Natural killer cell treated with Interleukin-12 subunit alpha and Interleukin-12 subunit beta and Interleukin-15 and Interleukin-18, amount 100 ng/mL, for 72 hours (primary cell): Measurements from ENCODE around the gene SLC25A22. TPM values are rescaled to one million over a fixed set of nuclear protein-coding genes. Genes with fewer than 3 reads are reported as not detected.
A peak's percentile ranks its signal among the peaks of the same experiment; 100 is the strongest.

Experiments
- ATAC-seq, 2 donors: fragments of 150-1000 bp; cut with Tn5 transposase in 1 of 2; sonication (Bioruptor Pico), chemical (Tn5 transposase) in 1 of 2; 2 replicates each; pipeline ENCODE4 v1.10.0; 2021
- DNase-seq: peaks from one replicate; pipeline ENCODE4 v3.0.0; 2022; ENCODE audit warnings: low spot score
- H3K27ac Mint-ChIP-seq, 2 donors: 1 replicate in 1 of 2; 2 replicates in 1 of 2; pipeline ENCODE4 v1.8.0; 2022; ENCODE audit warnings: mixed read lengths in 2 of 2, mild to moderate bottlenecking in 1 of 2, moderate library complexity in 1 of 2
- H3K27me3 Mint-ChIP-seq, 2 donors: 1 replicate in 1 of 2; 2 replicates in 1 of 2; pipeline ENCODE4 v1.8.0; 2022; ENCODE audit warnings: mixed read lengths in 2 of 2
- H3K36me3 Mint-ChIP-seq: one replicate; pipeline ENCODE4 v1.8.0; 2022; ENCODE audit warnings: mixed read lengths
- H3K4me1 Mint-ChIP-seq, 2 donors: 1 replicate in 1 of 2; 2 replicates in 1 of 2; pipeline ENCODE4 v1.8.0; 2022; ENCODE audit warnings: low read depth in 2 of 2, mixed read lengths in 2 of 2, mild to moderate bottlenecking in 1 of 2
- H3K4me3 Mint-ChIP-seq: one replicate; pipeline ENCODE4 v1.8.0; 2022; ENCODE audit warnings: mixed read lengths
- H3K9me3 Mint-ChIP-seq: 2 replicates; pipeline ENCODE4 v1.8.0; 2022; ENCODE audit warnings: mixed read lengths
- total RNA-seq, 2 donors: library from RNA; stranded (reverse); gene quantifications; one replicate each; pipeline ENCODE4 v1.2.3, GENCODE V29; 2022

SLC25A22 gene
- total RNA-seq, 2 donors from 2014 or later = 64.3 to 125 TPM

DNA sequence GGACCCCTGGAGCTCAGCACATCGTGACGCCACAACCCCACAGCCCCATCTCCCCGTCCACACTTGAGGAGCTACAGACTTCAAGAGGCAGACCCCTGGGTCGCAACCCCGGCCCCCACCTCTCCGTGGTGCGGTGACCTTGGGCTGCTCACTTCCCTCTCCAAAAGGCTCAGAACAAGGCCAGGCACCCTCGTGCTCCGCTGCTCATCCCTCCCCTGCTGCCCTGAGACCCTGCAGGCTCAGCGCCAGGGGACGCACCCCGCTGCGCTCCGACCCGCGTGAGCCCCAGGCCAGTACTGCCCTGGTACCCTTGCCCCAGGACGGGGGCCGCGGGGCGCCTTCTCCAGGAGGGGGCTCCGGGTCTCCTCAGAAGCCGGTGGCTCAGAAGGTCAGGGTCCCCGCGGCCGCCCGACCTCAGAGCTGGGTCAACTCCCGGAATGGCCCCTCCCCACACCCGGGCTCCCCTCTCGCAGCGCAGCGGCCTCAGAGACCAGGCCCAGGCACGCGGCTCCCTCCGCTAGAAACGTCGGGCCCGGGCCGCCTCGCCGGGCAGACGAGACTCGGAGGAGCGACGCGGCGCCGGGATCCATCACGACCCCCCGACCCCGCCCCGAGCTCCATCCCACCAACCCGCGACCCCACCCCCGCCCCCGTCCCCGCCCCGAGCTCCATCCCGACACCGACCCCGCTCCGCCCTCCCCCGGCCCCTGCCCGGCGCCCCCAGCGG, 21.4 kb downstream of the SLC25A22 start:
- no peaks in the 10 kb centered on the region for H3K36me3 Mint-ChIP-seq
- H3K9me3 Mint-ChIP-seq = no peaks in the 10 kb centered on the region
- no peak for DNase-seq
- peak; percentile 69 to 77 for ATAC-seq
- H3K27me3 Mint-ChIP-seq = no peaks in the 10 kb centered on the region
- H3K27ac Mint-ChIP-seq = peak overlapping the region; percentile 44 to 61
- peak overlapping the region; percentile 81 for H3K4me3 Mint-ChIP-seq
- peaks cover 0 to 15% of the 10 kb centered on the region in 2 donors for H3K4me1 Mint-ChIP-seq

DNA sequence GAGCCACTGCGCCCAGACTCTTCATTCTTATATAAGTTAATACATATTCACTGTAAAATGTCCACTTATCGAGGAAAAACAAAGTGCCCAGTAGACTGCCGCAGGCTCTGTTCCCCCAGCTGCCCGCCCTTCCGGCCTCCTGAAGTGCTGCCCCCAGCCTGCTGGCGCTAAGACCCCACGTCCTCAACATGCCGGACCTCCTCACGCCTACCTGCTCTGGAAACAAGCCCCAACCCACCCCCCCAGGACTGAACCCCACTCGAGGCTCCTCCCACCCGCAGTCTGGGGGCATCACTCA, 21.9 kb downstream of the SLC25A22 start:
- DNase-seq = no peak
- H3K4me1 Mint-ChIP-seq = peaks cover 0 to 15% of the 10 kb centered on the region in 2 donors
- H3K9me3 Mint-ChIP-seq = no peaks in the 10 kb centered on the region
- peak overlapping the region; percentile 44 to 61 for H3K27ac Mint-ChIP-seq
- H3K36me3 Mint-ChIP-seq = no peaks in the 10 kb centered on the region
- no peak for ATAC-seq
- no peaks in the 10 kb centered on the region for H3K27me3 Mint-ChIP-seq
- H3K4me3 Mint-ChIP-seq = peak overlapping the region; percentile 81

DNA sequence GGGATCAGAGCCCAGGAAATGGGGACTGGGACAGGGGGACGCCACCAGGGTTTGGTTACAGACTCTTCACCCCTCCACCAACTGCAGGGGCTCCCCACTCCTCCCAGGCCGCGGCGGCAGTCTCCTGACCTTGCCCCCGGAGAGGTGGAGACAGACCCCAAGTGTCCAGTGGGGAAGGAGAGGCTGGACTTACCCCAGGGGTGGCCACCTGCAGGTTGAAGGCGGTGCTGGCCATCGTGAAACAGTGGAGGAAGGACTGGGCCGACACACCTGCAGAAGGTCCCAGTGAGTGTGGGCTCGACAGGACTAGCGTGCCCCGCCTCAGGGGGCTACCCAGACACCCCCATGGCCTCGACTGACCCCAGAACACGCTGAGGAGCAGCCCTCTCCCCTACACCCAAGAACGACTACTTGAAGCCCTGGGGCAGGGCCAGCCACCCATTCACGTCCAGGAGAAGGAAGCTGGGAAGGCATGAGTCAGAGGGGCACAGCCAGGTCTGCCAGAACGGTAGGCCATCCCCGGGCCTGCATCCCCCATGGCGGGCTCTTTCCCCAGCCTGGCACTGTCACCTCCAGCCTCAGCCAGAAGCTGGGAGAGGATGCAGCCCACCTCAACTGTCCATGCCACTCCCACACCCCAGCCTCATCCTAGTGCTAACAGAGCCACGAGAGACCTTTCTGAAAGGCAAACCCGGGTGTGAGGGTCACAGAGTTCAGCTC, 23.0 kb downstream of the SLC25A22 start:
- Mint-ChIP-seq H3K36me3 (no peaks in the 10 kb centered on the region), H3K27me3 (no peaks in the 10 kb centered on the region), H3K27ac (peak overlapping the region in 1 of 2 donors; percentile 61), H3K4me1 (peaks cover 0 to 13% of the 10 kb centered on the region in 2 donors), H3K9me3 (no peaks in the 10 kb centered on the region), H3K4me3 (peak overlapping the region; percentile 81)
- DNase-seq (no peak), ATAC-seq (no peak)

DNA sequence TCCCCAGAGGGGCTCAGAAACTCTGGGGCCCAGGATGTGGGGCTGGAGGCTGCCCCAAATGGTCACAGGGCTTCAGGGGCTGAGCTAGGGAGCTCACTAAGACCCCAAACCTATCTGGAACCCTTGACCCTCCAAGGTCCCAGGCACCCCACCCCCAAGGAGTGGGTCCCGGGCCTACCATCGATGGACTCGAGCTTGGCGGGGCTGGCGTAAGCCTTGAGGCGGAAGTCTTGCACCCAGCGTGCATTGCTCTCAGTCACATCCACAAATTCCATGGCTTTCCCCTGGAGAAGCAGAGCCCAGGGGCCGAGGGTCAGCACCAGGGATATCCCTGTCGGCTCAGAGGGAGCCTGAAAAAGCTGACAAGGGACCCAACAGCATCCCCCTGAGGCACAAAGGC, 24.3 kb downstream of the SLC25A22 start:
- no peak overlapping the region for H3K27ac Mint-ChIP-seq
- no peak for DNase-seq
- H3K9me3 Mint-ChIP-seq = no peaks in the 10 kb centered on the region
- ATAC-seq = no peak
- H3K4me1 Mint-ChIP-seq = peaks cover 0 to 13% of the 10 kb centered on the region in 2 donors
- no peaks in the 10 kb centered on the region for H3K27me3 Mint-ChIP-seq
- H3K36me3 Mint-ChIP-seq = no peaks in the 10 kb centered on the region
- no peak overlapping the region for H3K4me3 Mint-ChIP-seq

DNA sequence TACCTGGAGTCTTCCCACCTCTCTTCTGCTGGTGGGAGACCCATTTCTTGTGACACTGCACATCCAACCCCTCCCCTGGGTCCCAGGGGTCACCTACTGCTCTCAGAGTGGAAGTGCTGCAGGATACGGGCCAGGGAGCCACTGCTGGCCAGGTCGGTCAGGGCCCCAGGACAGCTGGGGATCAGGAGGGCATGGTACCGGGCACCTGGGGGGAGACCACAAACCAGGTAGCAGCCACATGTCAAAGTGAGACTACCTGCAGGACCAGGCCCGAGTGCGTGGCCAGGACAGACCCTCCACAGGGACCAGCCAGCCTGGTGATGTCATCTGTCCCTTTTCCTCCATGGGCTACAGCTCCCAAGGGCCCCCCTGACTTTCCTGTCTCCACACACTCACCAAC, 24.7 kb downstream of the SLC25A22 start:
- ATAC-seq (no peak), DNase-seq (no peak)
- Mint-ChIP-seq H3K4me3 (no peak overlapping the region), H3K27ac (no peak overlapping the region), H3K36me3 (no peaks in the 10 kb centered on the region), H3K27me3 (no peaks in the 10 kb centered on the region), H3K9me3 (no peaks in the 10 kb centered on the region), H3K4me1 (peaks cover 0 to 13% of the 10 kb centered on the region in 2 donors)

DNA sequence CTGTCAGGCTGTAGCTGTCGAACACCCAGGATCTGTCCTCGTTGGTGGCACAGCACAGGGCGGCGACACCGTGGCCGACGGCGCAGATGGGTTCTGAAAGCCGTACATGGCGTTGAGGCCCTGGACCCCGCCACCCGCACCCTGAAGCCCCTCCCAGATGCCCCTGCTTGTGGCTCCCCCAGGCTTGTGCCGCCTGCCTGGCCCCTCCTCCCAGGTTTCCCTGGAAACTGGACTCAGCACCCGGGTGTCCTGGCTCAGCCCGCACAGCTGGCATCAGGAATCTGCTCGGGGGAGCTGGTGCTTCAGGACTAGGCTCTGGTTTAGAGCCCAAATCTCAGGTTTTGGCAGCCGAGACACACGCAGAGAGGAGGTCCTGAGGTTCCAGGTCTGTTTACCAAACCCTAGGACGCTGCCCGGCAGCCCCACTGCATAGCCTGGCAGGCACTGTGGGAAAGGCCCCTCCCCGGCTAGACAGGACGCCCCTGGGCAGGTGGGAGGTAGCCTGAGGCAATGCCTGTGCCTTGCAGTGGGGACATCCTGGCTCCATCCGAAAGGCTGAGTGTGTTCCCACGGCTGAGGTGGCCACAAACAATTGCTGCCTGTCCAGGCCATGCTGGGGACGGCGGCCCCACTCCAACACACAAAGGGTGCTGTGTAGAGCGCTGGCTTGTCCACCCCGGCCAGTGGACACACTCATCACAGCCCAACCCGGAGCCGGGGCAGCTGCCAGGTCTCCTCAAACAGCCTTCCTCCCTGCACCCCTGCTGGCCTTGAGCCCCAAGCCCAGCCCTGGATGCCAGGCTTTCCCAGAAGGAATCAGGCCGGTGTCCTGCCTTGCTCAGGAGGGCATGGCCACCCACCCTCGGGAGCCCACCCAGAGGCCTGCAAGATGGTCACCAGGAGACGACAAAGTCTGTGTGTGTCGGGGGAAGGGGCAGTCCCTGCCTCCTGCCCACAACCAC, 25.4 kb downstream of the SLC25A22 start:
- H3K4me1 Mint-ChIP-seq = peaks cover 0 to 13% of the 10 kb centered on the region in 2 donors
- no peak overlapping the region for H3K4me3 Mint-ChIP-seq
- no peak overlapping the region for H3K27ac Mint-ChIP-seq
- ATAC-seq (no peak), DNase-seq (no peak)
- no peaks in the 10 kb centered on the region for H3K36me3 Mint-ChIP-seq
- no peaks in the 10 kb centered on the region for H3K27me3 Mint-ChIP-seq
- H3K9me3 Mint-ChIP-seq = no peaks in the 10 kb centered on the region

DNA sequence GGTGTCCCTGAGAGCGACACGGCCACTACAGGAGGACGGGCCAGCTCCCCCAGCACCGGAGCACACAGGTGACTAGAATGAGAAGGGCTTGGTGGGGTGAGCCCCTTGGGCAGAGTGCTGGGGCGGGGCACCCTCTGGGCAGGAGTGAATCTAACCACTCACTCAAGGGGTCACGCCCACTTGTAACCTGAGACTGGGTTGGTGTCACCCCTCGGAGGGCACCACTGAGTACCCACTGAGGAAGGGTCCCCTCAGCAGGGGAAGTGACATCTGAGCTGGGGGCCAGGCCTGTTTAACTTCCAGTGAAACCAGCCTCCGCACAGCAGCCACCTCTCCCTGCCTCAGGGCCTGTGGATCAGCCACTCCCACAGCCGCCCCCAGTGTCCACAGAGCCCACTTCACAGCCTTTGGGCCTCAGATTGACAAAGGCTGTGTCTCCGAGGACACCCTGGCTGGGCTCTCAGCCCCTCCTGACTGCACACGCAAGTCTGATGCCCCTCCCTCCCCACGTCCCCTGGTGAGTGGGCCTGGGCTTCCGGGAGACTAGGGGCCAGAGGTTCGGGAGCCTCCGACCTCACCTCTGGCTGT, 26.4 kb downstream of the SLC25A22 start:
- H3K27ac Mint-ChIP-seq = no peak overlapping the region
- DNase-seq (no peak), ATAC-seq (no peak)
- no peak overlapping the region for H3K4me3 Mint-ChIP-seq
- no peaks in the 10 kb centered on the region for H3K27me3 Mint-ChIP-seq
- no peaks in the 10 kb centered on the region for H3K36me3 Mint-ChIP-seq
- H3K9me3 Mint-ChIP-seq = no peaks in the 10 kb centered on the region
- H3K4me1 Mint-ChIP-seq = peaks cover 0 to 13% of the 10 kb centered on the region in 2 donors

DNA sequence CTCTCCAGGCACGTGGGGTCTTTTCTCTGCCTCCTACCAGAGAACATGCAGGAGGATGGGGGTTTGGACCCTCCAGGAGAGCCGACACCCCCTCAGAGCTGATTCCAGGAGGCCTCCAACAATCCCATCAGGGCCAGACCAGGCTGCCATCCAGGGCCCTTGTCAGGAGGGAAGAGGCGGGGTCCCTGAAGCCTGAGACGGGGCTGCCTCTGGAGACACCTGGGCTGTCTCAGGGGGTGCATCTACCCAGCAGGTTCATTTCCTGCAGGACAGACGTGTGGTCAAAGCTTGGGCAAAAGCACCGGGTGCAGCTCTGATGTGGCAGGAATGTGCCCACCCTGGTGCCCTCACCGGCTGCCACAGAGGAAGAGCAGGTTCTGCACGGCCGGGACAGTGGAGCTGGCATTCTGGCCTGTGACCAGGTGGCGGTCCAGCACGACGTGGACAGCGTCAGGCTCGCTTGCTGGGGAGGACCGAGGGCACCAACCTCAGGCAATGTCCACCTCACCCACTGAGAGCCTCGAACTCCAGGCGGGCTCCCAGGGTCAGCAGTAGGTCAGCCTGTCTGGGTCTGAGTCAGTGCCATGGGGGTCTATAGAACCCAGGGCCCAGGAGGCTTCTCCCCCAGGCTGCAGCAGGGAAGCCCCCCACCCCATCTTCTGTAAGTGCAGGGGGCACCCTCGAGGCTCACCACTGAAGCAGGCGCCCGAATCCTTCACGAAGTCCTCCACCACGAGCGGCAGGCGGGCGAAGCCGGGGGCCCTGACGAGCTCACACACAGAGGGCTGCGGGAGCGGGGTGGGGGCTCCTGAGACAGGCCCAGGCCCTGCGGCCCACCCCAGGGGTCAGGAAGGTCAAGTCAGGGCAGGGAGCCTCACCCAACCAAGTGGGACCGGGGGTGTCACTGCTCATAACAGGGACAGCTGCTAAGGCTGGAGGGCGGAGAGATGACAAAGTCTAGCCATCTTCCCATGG, 27.2 kb downstream of the SLC25A22 start:
- Mint-ChIP-seq H3K9me3 (no peaks in the 10 kb centered on the region), H3K36me3 (no peaks in the 10 kb centered on the region), H3K27me3 (no peaks in the 10 kb centered on the region), H3K4me1 (peaks cover 0 to 8% of the 10 kb centered on the region in 2 donors), H3K27ac (no peak overlapping the region), H3K4me3 (no peak overlapping the region)
- no peak for DNase-seq
- ATAC-seq = no peak

DNA sequence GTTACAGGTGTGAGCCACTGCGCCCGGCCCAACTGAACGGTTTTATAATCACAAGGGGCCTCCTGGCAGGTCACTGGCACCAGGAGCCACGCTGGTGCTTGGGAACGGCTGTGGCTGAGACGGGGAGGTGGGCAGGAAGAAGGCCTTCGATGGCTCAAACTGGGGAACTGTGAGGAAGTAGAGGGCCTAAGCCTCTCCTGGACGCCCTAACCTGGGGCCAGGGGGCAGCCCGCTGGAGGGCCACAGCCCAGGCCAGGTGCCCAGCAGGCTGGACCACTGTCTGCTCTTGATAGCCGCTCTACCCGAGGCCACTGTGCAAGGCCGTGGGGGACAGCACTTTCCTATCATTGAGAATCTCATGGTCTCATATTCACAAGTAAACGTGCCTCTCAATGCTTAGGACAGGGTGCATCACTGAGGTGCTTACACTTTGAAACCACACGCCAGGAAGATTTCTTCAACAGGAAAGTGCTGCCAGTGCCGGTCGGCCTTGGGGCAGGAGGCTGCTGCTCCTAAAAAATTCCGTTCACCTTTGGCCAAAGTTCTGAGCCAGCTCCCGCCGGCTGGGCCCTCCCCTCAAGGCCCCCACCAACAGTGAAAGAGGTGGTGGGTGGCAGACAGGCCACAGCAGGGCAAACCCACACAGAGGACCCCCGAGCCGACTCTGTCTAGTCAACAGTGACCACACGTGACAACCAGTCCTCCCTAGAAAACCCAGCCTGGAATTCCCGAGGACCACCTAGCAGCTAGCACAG, 28.0 kb downstream of the SLC25A22 start:
- Mint-ChIP-seq H3K27ac (no peak overlapping the region), H3K36me3 (no peaks in the 10 kb centered on the region), H3K4me1 (peaks cover 0 to 4% of the 10 kb centered on the region in 2 donors), H3K27me3 (no peaks in the 10 kb centered on the region), H3K9me3 (no peaks in the 10 kb centered on the region), H3K4me3 (no peak overlapping the region)
- ATAC-seq = no peak
- DNase-seq = no peak

DNA sequence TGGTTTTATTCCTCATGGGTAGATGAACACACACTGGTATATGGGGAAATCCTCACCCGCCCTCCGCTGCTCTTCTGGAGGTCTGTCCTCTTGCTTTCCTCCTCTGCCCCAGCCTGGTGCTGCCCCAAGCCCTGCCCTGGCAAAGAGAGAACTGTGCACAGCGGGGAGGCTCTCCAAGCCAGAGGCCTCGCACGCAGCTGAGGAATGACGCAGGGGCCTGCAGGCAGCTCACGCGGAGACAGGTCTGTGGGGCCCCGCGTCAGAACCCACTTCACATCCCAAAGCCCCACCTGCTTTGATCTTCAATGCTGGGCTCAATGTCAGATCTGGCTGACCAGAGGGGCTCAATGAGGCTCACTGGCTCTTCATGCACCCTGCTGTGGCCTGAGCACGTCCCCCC, 30.8 kb downstream of the SLC25A22 start:
- Mint-ChIP-seq H3K4me1 (no peaks in the 10 kb centered on the region), H3K36me3 (no peaks in the 10 kb centered on the region), H3K9me3 (no peaks in the 10 kb centered on the region), H3K27me3 (no peaks in the 10 kb centered on the region), H3K4me3 (no peak overlapping the region), H3K27ac (no peak overlapping the region)
- ATAC-seq = no peak
- no peak for DNase-seq

DNA sequence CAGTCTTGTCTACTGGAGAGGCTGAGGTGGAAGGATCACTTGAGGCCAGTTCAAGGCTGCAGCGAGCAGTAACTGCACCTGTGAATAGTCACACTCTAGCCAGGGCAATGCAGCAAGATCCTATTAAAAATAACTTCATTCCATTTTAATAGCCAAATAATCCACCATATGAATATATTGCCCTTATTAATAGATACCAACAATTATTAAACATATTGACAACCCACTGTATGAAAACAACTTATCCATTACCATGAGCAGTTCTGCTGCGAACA, 31.2 kb downstream of the SLC25A22 start:
- DNase-seq = no peak
- H3K27me3 Mint-ChIP-seq = no peaks in the 10 kb centered on the region
- no peaks in the 10 kb centered on the region for H3K36me3 Mint-ChIP-seq
- no peak for ATAC-seq
- no peak overlapping the region for H3K4me3 Mint-ChIP-seq
- H3K9me3 Mint-ChIP-seq = no peaks in the 10 kb centered on the region
- no peak overlapping the region for H3K27ac Mint-ChIP-seq
- H3K4me1 Mint-ChIP-seq = no peaks in the 10 kb centered on the region

DNA sequence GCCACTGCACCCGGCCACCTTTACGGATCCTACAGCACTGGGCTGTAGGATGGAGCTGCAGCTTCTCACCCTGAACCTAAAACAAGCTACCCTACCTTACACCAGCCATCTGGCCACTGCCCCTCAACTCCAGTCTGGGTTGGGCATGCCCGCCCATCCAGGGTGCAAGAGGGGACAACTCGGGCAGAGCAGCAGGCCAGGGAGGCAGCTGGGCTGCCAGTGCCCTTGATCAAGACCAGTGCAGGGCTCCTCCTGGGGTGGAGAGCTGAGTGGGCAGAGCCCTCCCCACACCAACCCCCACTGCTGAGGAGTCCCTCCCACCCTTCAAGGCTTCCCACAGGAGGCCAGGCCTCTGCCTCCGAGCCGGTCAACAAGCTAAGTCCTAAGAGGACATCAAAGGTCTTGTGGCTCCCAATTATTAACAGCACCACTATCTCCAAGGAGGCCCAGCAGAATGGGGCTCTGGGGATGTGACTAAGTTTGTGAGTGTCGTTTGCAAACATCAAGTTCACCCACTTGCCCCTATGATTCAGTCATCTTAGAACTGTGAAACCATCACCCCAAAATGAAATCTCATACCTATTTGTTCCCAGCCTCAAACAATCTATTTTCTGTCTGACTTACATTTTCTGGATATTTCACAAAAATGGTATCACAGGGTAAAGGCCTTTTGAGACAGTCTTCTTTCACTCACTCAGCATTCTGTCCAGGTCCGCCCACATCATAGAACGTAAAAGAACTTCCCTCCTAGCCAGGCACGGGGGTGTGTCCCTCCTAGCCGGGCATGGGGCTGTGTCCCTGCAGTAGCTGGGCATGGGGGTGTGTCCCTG, 31.8 kb downstream of the SLC25A22 start:
- H3K27me3 Mint-ChIP-seq = no peaks in the 10 kb centered on the region
- ATAC-seq (no peak), DNase-seq (peak; percentile 34)
- H3K4me1 Mint-ChIP-seq = no peaks in the 10 kb centered on the region
- no peaks in the 10 kb centered on the region for H3K9me3 Mint-ChIP-seq
- no peak overlapping the region for H3K27ac Mint-ChIP-seq
- no peak overlapping the region for H3K4me3 Mint-ChIP-seq
- no peaks in the 10 kb centered on the region for H3K36me3 Mint-ChIP-seq
